ENCODE measurements around the gene HTT. TPM values are rescaled to one million over a fixed set of nuclear protein-coding genes. Genes with fewer than 3 reads are reported as not detected.

Gene HTT
- total RNA-seq, 1 donor from 2014 or later = 73.6 TPM

DNA sequence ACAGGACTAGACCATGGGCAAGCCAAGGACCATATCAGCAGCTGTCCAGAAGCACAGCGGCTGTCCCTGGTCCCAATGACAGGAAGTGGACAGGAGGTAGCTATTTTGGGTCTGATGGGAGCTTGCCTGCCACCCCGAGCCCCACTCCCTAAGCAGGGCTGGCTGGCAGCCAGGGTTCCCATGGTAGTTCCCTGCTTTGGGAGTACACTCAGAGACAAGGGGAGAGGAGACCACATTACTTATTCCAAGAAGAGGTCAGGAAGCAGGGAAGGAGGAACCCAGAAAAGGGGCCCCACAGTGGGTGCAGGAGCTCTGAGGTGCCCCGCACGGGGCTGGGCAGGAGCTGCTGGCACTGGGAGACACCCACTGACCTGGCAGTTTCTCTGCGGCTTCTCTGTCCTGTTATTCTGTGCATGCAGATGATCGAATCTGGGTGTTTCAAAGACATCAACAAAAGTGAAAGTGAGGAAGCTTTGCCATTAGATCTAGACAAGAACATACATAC is 36.5 kb upstream of the HTT start:
- Mint-ChIP-seq H3K27ac (no peak overlapping the region), H3K4me1 (peaks cover 15% of the 10 kb centered on the region), H3K9me3 (no peaks in the 10 kb centered on the region), H3K27me3 (ENCODE audit: low read depth) (no peaks in the 10 kb centered on the region), H3K4me3 (no peak overlapping the region), H3K36me3 (no peaks in the 10 kb centered on the region)
- no peak for DNase-seq (ENCODE audit: low spot score in 2 of 2, unreplicated experiment in 2 of 2)
- TF ChIP-seq, protein P1, sequence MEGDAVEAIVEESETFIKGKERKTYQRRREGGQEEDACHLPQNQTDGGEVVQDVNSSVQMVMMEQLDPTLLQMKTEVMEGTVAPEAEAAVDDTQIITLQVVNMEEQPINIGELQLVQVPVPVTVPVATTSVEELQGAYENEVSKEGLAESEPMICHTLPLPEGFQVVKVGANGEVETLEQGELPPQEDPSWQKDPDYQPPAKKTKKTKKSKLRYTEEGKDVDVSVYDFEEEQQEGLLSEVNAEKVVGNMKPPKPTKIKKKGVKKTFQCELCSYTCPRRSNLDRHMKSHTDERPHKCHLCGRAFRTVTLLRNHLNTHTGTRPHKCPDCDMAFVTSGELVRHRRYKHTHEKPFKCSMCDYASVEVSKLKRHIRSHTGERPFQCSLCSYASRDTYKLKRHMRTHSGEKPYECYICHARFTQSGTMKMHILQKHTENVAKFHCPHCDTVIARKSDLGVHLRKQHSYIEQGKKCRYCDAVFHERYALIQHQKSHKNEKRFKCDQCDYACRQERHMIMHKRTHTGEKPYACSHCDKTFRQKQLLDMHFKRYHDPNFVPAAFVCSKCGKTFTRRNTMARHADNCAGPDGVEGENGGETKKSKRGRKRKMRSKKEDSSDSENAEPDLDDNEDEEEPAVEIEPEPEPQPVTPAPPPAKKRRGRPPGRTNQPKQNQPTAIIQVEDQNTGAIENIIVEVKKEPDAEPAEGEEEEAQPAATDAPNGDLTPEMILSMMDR (IDR thresholded peaks at IDR 0.05; ENCODE audit: unreplicated experiment) = no peak

DNA sequence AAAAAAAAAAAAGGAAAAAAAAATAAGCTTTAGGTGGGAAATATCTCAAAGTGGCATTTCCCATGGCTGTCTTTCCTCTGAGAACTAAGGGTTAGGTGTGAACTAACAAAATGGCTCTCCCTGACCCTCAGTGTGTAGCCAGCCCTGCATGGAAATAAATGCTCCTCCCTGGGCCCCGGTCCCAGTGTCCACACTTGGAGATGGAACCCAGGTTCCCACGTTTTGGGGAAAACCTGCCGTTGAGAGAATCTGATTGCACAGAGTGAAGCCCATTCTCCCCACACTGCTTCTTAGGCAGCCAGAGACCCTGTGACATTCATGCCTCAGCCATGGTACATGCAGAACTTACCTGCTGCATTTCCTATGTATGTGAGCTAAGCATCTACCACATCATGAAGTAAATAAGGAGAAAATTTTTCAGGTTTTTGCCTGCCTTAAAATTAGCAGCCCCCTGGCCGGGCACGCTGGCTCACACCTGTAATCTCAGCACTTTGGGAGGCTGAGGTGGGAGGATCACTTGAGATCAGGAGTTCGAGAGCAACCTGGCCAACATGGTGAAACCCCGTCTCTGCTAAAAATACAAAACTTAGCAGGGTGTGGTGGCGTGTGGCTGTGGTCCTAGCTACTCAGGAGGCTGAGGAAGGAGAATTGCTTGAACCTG is 34.6 kb upstream of the HTT start:
- Mint-ChIP-seq H3K36me3 (no peaks in the 10 kb centered on the region), H3K27me3 (ENCODE audit: low read depth) (no peaks in the 10 kb centered on the region), H3K4me3 (no peak overlapping the region), H3K9me3 (no peaks in the 10 kb centered on the region), H3K4me1 (peaks cover 19% of the 10 kb centered on the region), H3K27ac (no peak overlapping the region)
- no peak for DNase-seq (ENCODE audit: low spot score in 2 of 2, unreplicated experiment in 2 of 2)
- TF ChIP-seq, protein P1 (IDR thresholded peaks at IDR 0.05; ENCODE audit: unreplicated experiment) = no peak

DNA sequence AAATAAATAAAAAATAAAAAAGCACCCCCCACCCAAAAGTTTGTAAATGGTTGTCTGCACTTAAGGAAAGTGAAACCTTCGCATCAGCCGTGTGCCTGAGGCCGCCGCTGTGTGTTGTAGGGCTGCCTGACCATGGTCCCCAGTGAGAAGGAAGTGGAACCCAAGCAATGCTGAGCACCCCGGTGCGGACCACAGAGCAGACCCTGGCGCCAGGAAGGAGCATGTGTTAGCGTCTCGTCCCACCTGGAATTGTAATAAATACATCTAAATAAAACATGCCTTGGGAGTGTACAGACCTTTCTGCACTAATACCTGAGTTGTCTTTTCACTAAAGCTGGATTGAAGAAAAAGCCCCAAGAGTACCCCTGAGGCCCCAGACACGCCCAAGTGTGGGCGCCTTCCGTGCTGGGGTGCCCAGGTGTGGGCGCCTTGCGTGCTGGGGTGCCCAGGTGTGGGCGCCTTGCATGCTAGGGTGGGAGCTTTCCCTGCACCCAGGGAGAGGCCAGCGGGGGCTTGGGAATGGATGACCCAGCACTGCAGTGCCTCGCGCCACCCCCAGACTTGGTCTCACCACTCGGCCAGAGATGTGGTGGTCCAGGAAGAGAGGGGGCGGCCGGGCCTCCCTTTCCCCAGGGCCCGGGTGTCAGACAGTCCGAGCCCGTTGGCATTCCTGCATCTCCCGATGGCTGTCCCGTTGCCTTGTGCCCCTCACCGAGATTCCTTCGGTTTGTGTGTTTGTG is 33.9 kb upstream of the HTT start:
- no peak for DNase-seq (ENCODE audit: low spot score in 2 of 2, unreplicated experiment in 2 of 2)
- H3K9me3 Mint-ChIP-seq = no peaks in the 10 kb centered on the region
- TF ChIP-seq, protein P1 (IDR thresholded peaks at IDR 0.05; ENCODE audit: unreplicated experiment) = no peak
- peaks cover 19% of the 10 kb centered on the region for H3K4me1 Mint-ChIP-seq
- no peaks in the 10 kb centered on the region for H3K36me3 Mint-ChIP-seq
- H3K4me3 Mint-ChIP-seq = no peak overlapping the region
- no peaks in the 10 kb centered on the region for H3K27me3 Mint-ChIP-seq (ENCODE audit: low read depth)
- H3K27ac Mint-ChIP-seq = no peak overlapping the region

DNA sequence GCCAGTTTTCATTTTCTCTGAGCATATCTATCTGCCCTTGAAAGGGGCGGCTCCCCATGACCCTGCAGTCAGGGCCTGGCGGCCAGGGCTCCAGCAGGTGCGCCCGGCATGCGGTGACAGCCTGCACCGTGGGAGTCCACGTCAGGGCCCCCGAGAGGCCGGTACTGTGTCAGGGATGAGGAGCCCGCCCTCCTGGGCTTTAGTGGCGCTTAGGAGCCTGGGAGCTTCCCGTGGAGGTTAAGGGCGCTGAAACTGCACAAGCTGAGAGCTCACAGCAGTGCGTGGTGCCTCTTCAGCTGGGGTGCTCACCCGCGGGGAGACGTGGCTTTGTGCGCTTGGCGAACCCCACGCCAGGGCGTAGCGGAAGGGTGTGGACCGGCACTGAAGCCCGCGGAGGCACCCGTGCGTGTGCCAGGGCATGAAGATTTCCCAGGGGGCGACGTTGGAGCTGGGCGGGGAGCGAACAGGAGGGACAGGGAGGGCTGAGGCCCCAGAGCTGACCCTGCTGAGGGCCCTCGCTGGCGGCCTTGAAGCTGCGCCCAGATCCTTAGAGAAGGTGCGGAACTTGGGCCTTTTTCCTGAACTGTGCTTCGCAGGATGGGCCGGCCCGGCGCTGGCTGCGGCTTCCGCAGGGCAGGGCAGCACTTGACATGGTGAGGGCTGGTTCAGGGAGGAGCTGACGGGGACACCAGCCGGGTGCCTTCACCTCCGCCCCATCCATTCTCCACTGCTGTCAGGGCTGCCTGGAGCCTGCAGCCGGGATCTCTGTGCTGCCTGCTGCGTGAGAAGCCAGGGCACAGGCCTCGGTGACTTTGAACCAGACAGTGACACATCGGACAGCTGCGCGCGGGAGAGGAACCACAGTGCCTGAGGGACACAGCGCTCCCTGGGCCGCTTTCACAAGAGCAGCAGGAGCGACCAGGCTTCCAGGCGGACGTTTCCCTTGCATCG is 33.0 kb upstream of the HTT start:
- no peaks in the 10 kb centered on the region for H3K27me3 Mint-ChIP-seq (ENCODE audit: low read depth)
- DNase-seq (ENCODE audit: low spot score in 2 of 2, unreplicated experiment in 2 of 2) = no peak
- no peak overlapping the region for H3K27ac Mint-ChIP-seq
- H3K4me3 Mint-ChIP-seq = no peak overlapping the region
- TF ChIP-seq, protein P1 (IDR thresholded peaks at IDR 0.05; ENCODE audit: unreplicated experiment) = no peak
- no peaks in the 10 kb centered on the region for H3K9me3 Mint-ChIP-seq
- peaks cover 19% of the 10 kb centered on the region for H3K4me1 Mint-ChIP-seq
- H3K36me3 Mint-ChIP-seq = no peaks in the 10 kb centered on the region

DNA sequence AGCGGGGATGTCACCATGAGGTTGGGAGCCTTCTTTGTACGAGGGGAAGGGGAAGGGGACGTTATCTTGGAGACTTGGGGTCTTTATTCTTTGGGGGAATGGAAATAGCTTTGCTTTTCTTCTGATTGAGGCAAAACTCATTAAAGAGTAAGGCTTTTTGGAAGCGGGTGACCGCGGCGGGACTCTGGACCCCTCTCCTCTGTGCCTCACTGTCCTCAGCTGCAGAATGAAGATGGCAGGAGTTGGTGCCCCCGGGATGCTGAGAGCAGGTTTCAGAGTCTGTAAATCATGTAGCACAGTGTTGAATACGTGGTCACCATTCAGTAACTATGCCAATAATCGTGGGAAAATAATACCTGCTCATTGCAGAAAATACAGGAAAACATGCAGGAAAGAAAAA is 32.3 kb upstream of the HTT start:
- H3K4me1 Mint-ChIP-seq = peaks cover 16% of the 10 kb centered on the region
- TF ChIP-seq, protein P1 (IDR thresholded peaks at IDR 0.05; ENCODE audit: unreplicated experiment) = no peak
- peak overlapping the region; percentile 14 for H3K27ac Mint-ChIP-seq
- no peaks in the 10 kb centered on the region for H3K36me3 Mint-ChIP-seq
- H3K27me3 Mint-ChIP-seq (ENCODE audit: low read depth) = no peaks in the 10 kb centered on the region
- DNase-seq (ENCODE audit: low spot score in 2 of 2, unreplicated experiment in 2 of 2) = no peak
- no peaks in the 10 kb centered on the region for H3K9me3 Mint-ChIP-seq
- no peak overlapping the region for H3K4me3 Mint-ChIP-seq

All from mesothelial cell of epicardium (in vitro differentiated cells).